SIG-M5 treated with dmso at 0.1 percent for 504 hours (cell line): ENCODE measurements around the gene DAPP1.
A peak's percentile ranks its signal among the peaks of the same experiment; 100 is the strongest.

ENCODE experiments used
- DNase-seq: peaks from one replicate; lab custom pipeline; 2025; ENCODE audit not compliant: unreplicated experiment; lab: John Stamatoyannopoulos, UW

DAPP1 gene

GRCh38 chr4:99894161-99894997, 77.8 kb downstream of the DAPP1 start, which contains the start of gene LAMTOR3:
TSS of gene LAMTOR3 (minus strand) at chr4:99894427. CDS start at chr4:99893963, 464 bp downstream.
- peak; percentile 93 for DNase-seq

GRCh38 chr4:99894998-99895397, 78.4 kb downstream of the DAPP1 start:
- no peak for DNase-seq

- no peak for DNase-seq
Measured at GRCh38 chr4:99915449-99915848, 98.8 kb downstream of the DAPP1 start.

- DNase-seq, result no peak
Measured at GRCh38 chr4:99917575-99917974, 100.9 kb downstream of the DAPP1 start.

- DNase-seq, result no peak
Measured at GRCh38 chr4:99918656-99919055, 102.0 kb downstream of the DAPP1 start.
